HEK293 (cell line): ENCODE data around the gene ECHDC1.

Source experiments
- HOXA7 ChIP-seq: sonication (generic); formaldehyde crosslinking; IDR thresholded peaks from 2 replicates; pipeline ENCODE4 v1.8.1; 2022; ENCODE audit warnings: missing genetic modification reagents, borderline replicate concordance
- KLF10 ChIP-seq: fragments of 450-650 bp; IDR thresholded peaks from 2 replicates; pipeline ENCODE4 v1.5.1; 2018; ENCODE audit warnings: missing biosample characterization, mild to moderate bottlenecking, missing genetic modification characterization
- KLF7 ChIP-seq: fragments of 450-650 bp; formaldehyde crosslinking; IDR thresholded peaks from 2 replicates; pipeline ENCODE4 v1.5.1; 2016; ENCODE audit warnings: missing biosample characterization, missing genetic modification characterization, borderline replicate concordance
- MYNN ChIP-seq: fragments of 450-650 bp; formaldehyde crosslinking; IDR thresholded peaks from 2 replicates; pipeline ENCODE4 v1.5.1; 2016; ENCODE audit warnings: missing biosample characterization, missing genetic modification characterization, borderline replicate concordance
- PRDM6 ChIP-seq: fragments of 450-650 bp; formaldehyde crosslinking; IDR thresholded peaks from 2 replicates; pipeline ENCODE4 v1.5.1; 2017; ENCODE audit warnings: missing biosample characterization, missing genetic modification characterization
- REPIN1 ChIP-seq: fragments of 450-650 bp; formaldehyde crosslinking; IDR thresholded peaks from 2 replicates; pipeline ENCODE4 v1.5.1; 2017; ENCODE audit warnings: missing biosample characterization, missing genetic modification characterization, low read depth
- WT1 ChIP-seq: fragments of 450-650 bp; formaldehyde crosslinking; IDR thresholded peaks from 2 replicates; pipeline ENCODE4 v1.5.1; 2016; ENCODE audit warnings: missing biosample characterization, missing genetic modification characterization
- ZFP41 ChIP-seq: fragments of 450-650 bp; formaldehyde crosslinking; IDR thresholded peaks from 2 replicates; pipeline ENCODE4 v1.5.1; 2016; ENCODE audit warnings: missing biosample characterization, missing genetic modification characterization, borderline replicate concordance
- ZFP69B ChIP-seq: fragments of 450-650 bp; formaldehyde crosslinking; IDR thresholded peaks from 2 replicates; pipeline ENCODE4 v1.5.1; 2016; ENCODE audit warnings: missing biosample characterization, missing genetic modification characterization
- ZNF10 ChIP-seq: fragments of 450-650 bp; formaldehyde crosslinking; IDR thresholded peaks from 2 replicates; pipeline ENCODE4 v1.5.1; 2017; ENCODE audit warnings: missing biosample characterization, missing genetic modification characterization
- ZNF132 ChIP-seq: fragments of 450-650 bp; formaldehyde crosslinking; IDR thresholded peaks from 2 replicates; pipeline ENCODE4 v1.5.1; 2017; ENCODE audit warnings: missing biosample characterization, missing genetic modification characterization, borderline replicate concordance
- ZNF155 ChIP-seq: fragments of 450-650 bp; formaldehyde crosslinking; IDR thresholded peaks from 2 replicates; pipeline ENCODE4 v1.5.1; 2016; ENCODE audit warnings: missing biosample characterization, missing genetic modification characterization
- ZNF18 ChIP-seq: fragments of 450-650 bp; formaldehyde crosslinking; IDR thresholded peaks from 2 replicates; pipeline ENCODE4 v1.5.1; 2016; ENCODE audit warnings: missing biosample characterization, missing genetic modification characterization
- ZNF19 ChIP-seq: fragments of 450-650 bp; formaldehyde crosslinking; IDR thresholded peaks from 2 replicates; pipeline ENCODE4; 2016; ENCODE audit warnings: missing biosample characterization, missing genetic modification characterization, low read depth
- ZNF223 ChIP-seq: fragments of 450-650 bp; formaldehyde crosslinking; IDR thresholded peaks from 2 replicates; pipeline ENCODE4 v1.5.1; 2016; ENCODE audit warnings: missing biosample characterization, missing genetic modification characterization
- ZNF311 ChIP-seq: fragments of 450-650 bp; formaldehyde crosslinking; IDR thresholded peaks from 2 replicates; pipeline ENCODE4 v1.5.1; 2017; ENCODE audit warnings: missing biosample characterization, missing genetic modification characterization, borderline replicate concordance
- ZNF335 ChIP-seq: fragments of 450-650 bp; formaldehyde crosslinking; conservative IDR thresholded peaks from 2 replicates; pipeline ENCODE4 v1.5.1; 2016; ENCODE audit warnings: missing biosample characterization, missing genetic modification characterization
- ZNF449 ChIP-seq: fragments of 450-650 bp; formaldehyde crosslinking; IDR thresholded peaks from 2 replicates; pipeline ENCODE4 v1.5.1; 2017; ENCODE audit warnings: missing biosample characterization, mild to moderate bottlenecking, missing genetic modification characterization, moderate library complexity
- ZNF518A ChIP-seq: fragments of 450-650 bp; formaldehyde crosslinking; conservative IDR thresholded peaks from 2 replicates; pipeline ENCODE4 v1.5.1; 2016; ENCODE audit warnings: low read depth, missing biosample characterization, missing genetic modification characterization
- ZNF529 ChIP-seq: fragments of 450-650 bp; formaldehyde crosslinking; IDR thresholded peaks from 2 replicates; pipeline ENCODE4 v1.5.1; 2017; ENCODE audit warnings: missing genetic modification characterization, missing biosample characterization; ENCODE audit not compliant: insufficient replicate concordance
- ZNF530 ChIP-seq: fragments of 450-650 bp; formaldehyde crosslinking; IDR thresholded peaks from 2 replicates; pipeline ENCODE4 v1.5.1; 2016; ENCODE audit warnings: low read depth, missing biosample characterization, missing genetic modification characterization
- ZNF558 ChIP-seq: fragments of 450-650 bp; formaldehyde crosslinking; IDR thresholded peaks from 2 replicates; pipeline ENCODE4 v1.5.1; 2016; ENCODE audit warnings: missing biosample characterization, missing genetic modification characterization
- ZNF571 ChIP-seq: fragments of 450-650 bp; formaldehyde crosslinking; IDR thresholded peaks from 2 replicates; pipeline ENCODE4 v1.5.0; 2017; ENCODE audit warnings: missing biosample characterization, missing genetic modification characterization
- ZNF645 ChIP-seq: fragments of 450-650 bp; formaldehyde crosslinking; IDR thresholded peaks from 2 replicates; pipeline ENCODE4; 2016; ENCODE audit warnings: missing biosample characterization, missing genetic modification characterization
- ZNF707 ChIP-seq: fragments of 450-650 bp; formaldehyde crosslinking; IDR thresholded peaks from 2 replicates; pipeline ENCODE4 v1.5.1; 2016; ENCODE audit warnings: missing biosample characterization, missing genetic modification characterization
- ZNF791 ChIP-seq: fragments of 450-650 bp; formaldehyde crosslinking; IDR thresholded peaks from 2 replicates; pipeline ENCODE4 v1.5.1; 2016; ENCODE audit warnings: missing biosample characterization, missing genetic modification characterization
- ZNF792 ChIP-seq: fragments of 450-650 bp; formaldehyde crosslinking; IDR thresholded peaks from 2 replicates; pipeline ENCODE4 v1.5.1; 2016; ENCODE audit warnings: missing biosample characterization, missing genetic modification characterization
- ZXDB ChIP-seq: fragments of 450-650 bp; formaldehyde crosslinking; IDR thresholded peaks from 2 replicates; pipeline ENCODE4 v1.5.1; 2016; ENCODE audit warnings: missing biosample characterization, missing genetic modification characterization

ECHDC1 gene

GRCh38 chr6:127266178-127266891, 77.1 kb downstream of the ECHDC1 start, which contains the start of gene RNF146 (continued):
- TF ChIP-seq PRDM6 (tag by site-specific recombination) (no peak), WT1 (no peak), MYNN (tag by site-specific recombination) (no peak), ZNF792 (tag by site-specific recombination) (no peak), ZNF645 (no peak), ZNF132 (tag by site-specific recombination) (no peak), ZNF223 (tag by site-specific recombination) (peak; percentile 50; the same call in 1 of the 2 replicates), ZNF558 (tag by site-specific recombination) (no peak), ZFP69B (tag by site-specific recombination) (no peak), KLF10 (tag by site-specific recombination) (no peak), ZNF707 (tag by site-specific recombination) (no peak), ZNF449 (tag by site-specific recombination) (no peak), ZNF18 (tag by site-specific recombination) (no peak), REPIN1 (tag by site-specific recombination) (no peak), ZNF791 (tag by site-specific recombination) (no peak; the same call in 1 of the 2 replicates), HOXA7 (no peak), ZNF529 (tag by site-specific recombination) (no peak), ZNF530 (no peak), ZNF311 (no peak), ZNF10 (tag by site-specific recombination) (no peak), ZNF19 (tag by site-specific recombination) (no peak), ZNF155 (tag by site-specific recombination) (no peak), ZXDB (no peak), ZFP41 (no peak), ZNF518A (tag by site-specific recombination) (0 out of 2 replicates have a peak, but pooled peaks have one; percentile 19), ZNF335 (no peak), ZNF571 (no peak), KLF7 (tag by site-specific recombination) (no peak)
